GM12878 (cell line): ENCODE results near the gene CNOT2. TPM values are rescaled to one million over a fixed set of nuclear protein-coding genes. Genes with fewer than 3 reads are reported as not detected.

Source experiments
- ATAC-seq: fragments of 200-7000 bp; cut with Tn5 transposase; 3 replicates; pipeline ENCODE4 v1.9.1; 2020; ENCODE audit warnings: mild to moderate bottlenecking, moderate library complexity
- BruUV-seq: library from RNA; stranded (reverse); fragments of 400-500 nt; replicated peaks from 2 replicates; lab custom pipeline; 2021; lab: Mats Ljungman, UMichigan
- CTCF ChIA-PET: fragments of 300-600 bp; sonication (Branson Sonifier 250); formaldehyde crosslinking; extraction: SDS; loops from one replicate; lab custom pipeline; 2021; ENCODE audit warnings: inconsistent platforms; lab: Yijun Ruan, JAX
- POLR2A ChIA-PET: fragments of 350-600 bp; formaldehyde crosslinking; extraction: SDS; loops from one replicate; lab custom pipeline; 2021; ENCODE audit warnings: inconsistent platforms; lab: Charles Lee
- RAD21 ChIA-PET: fragments of 300-600 bp; sonication (Branson Sonifier 250); formaldehyde crosslinking; loops from one replicate; lab custom pipeline; 2023; ENCODE audit warnings: antibody characterized with exemption; ENCODE audit not compliant: unreplicated experiment; lab: Charles Lee
- SMC1A ChIA-PET: fragments of 300-600 bp; sonication (Branson Sonifier 250); formaldehyde crosslinking; loops from one replicate; lab custom pipeline; 2023; ENCODE audit not compliant: unreplicated experiment, uncharacterized antibody; lab: Charles Lee
- DNase-seq: peaks from one replicate; pipeline ENCODE4 v3.0.0-alpha.2; 2011; ENCODE audit warnings: low read depth, low spot score
- FAIRE-seq: peaks from 3 replicates; lab custom pipeline; 2011; peaks lifted over from hg19 to GRCh38; lab: Jason Lieb, UNC
- H2AFZ ChIP-seq: 2 replicates; pipeline ENCODE4 v1.6.0; 2011; ENCODE audit warnings: low read depth, low read length, control low read depth; ENCODE audit not compliant: control insufficient read depth
- H3K27ac ChIP-seq: 2 replicates; pipeline ENCODE4 v1.5.1; 2011; ENCODE audit warnings: control low read depth; ENCODE audit not compliant: control insufficient read depth, insufficient read depth
- H3K27me3 ChIP-seq, 2 experiments: replicated peaks in 1 of 2; 2 replicates each; pipeline versions ENCODE4 v1.6.0 to v1.6.1; 2011; ENCODE audit warnings: low read length in 1 of 2; ENCODE audit not compliant: control insufficient read depth in 2 of 2, insufficient read depth in 2 of 2
- H3K36me3 ChIP-seq, 2 experiments: 2 replicates each; pipeline ENCODE4 v1.5.1; 2011; ENCODE audit warnings: low read length in 1 of 2; ENCODE audit not compliant: control insufficient read depth in 2 of 2, insufficient read depth in 2 of 2
- H3K4me1 ChIP-seq: 2 replicates; pipeline ENCODE4 v1.6.1; 2011; ENCODE audit warnings: mild to moderate bottlenecking, low read length, moderate library complexity, mixed read lengths; ENCODE audit not compliant: control insufficient read depth, insufficient read depth
- H3K4me2 ChIP-seq: 2 replicates; pipeline ENCODE4 v1.6.0; 2011; ENCODE audit warnings: control low read depth; ENCODE audit not compliant: control insufficient read depth, insufficient read depth
- H3K4me3 ChIP-seq: fragments of 200-600 bp; sonication (generic); 2 replicates; pipeline ENCODE4 v1.5.1; 2016
- H3K79me2 ChIP-seq: 2 replicates; pipeline ENCODE4 v1.6.0; 2011; ENCODE audit warnings: low read length; ENCODE audit not compliant: control insufficient read depth, insufficient read depth
- H3K9ac ChIP-seq: 2 replicates; pipeline ENCODE4 v1.8.0; 2011; ENCODE audit warnings: low read length, control low read depth, mixed read lengths; ENCODE audit not compliant: control insufficient read depth, insufficient read depth
- H3K9me3 ChIP-seq: replicated peaks from 3 replicates; pipeline ENCODE4 v1.5.1; 2011; ENCODE audit warnings: mild to moderate bottlenecking, low read length; ENCODE audit not compliant: control insufficient read depth, insufficient read depth
- H4K20me1 ChIP-seq: 2 replicates; pipeline ENCODE4 v1.6.0; 2011; ENCODE audit not compliant: control insufficient read depth, insufficient read depth
- ASH2L ChIP-seq: fragments of 300-600, 200-600 bp; sonication (generic); IDR thresholded peaks from 2 replicates; pipeline ENCODE4 v1.6.1; 2017; ENCODE audit warnings: low read depth, mild to moderate bottlenecking, borderline replicate concordance
- CBFB ChIP-seq: IDR thresholded peaks from 2 replicates; pipeline ENCODE4 v1.6.1; 2016; ENCODE audit warnings: antibody characterized with exemption, low read depth
- FOS ChIP-seq: IDR thresholded peaks from 3 replicates; pipeline ENCODE4 v1.6.1; 2011; ENCODE audit warnings: borderline replicate concordance; ENCODE audit not compliant: insufficient read length; ENCODE audit errors: extremely low read depth
- FOXM1 ChIP-seq: IDR thresholded peaks from 2 replicates; pipeline ENCODE4 v1.6.1; 2012; ENCODE audit warnings: low read depth, mild to moderate bottlenecking, inconsistent platforms, low read length, moderate library complexity
- HDGF ChIP-seq: fragments of 450-650 bp; IDR thresholded peaks from 2 replicates; pipeline ENCODE4 v1.6.1; 2016; ENCODE audit warnings: antibody characterized with exemption
- IKZF2 ChIP-seq, 2 experiments: fragments of 450-650 bp; IDR thresholded peaks; 2 replicates each; pipeline ENCODE4 v1.6.1; 2017; ENCODE audit warnings: mild to moderate bottlenecking in 2 of 2, moderate library complexity in 2 of 2
- MTA2 ChIP-seq: fragments of 450-650 bp; IDR thresholded peaks from 2 replicates; pipeline ENCODE4 v1.6.1; 2016; ENCODE audit warnings: low read depth, mild to moderate bottlenecking, moderate library complexity
- NBN ChIP-seq: fragments of 450-650 bp; IDR thresholded peaks from 2 replicates; pipeline ENCODE4 v1.6.1; 2016
- RAD21 ChIP-seq: IDR thresholded peaks from 2 replicates; pipeline ENCODE4 v1.6.1; 2011; ENCODE audit warnings: mild to moderate bottlenecking, low read depth, low read length, moderate library complexity; ENCODE audit not compliant: insufficient read depth
- RFX5 ChIP-seq: IDR thresholded peaks from 2 replicates; pipeline ENCODE4 v1.6.1; 2011; ENCODE audit warnings: low read depth, low read length, improper control_type of control experiment
- SIX5 ChIP-seq: IDR thresholded peaks from 2 replicates; pipeline ENCODE4 v1.6.1; 2011; ENCODE audit warnings: mild to moderate bottlenecking, low read depth, low read length, moderate library complexity; ENCODE audit not compliant: severe bottlenecking
- SPI1 ChIP-seq: IDR thresholded peaks from 2 replicates; pipeline ENCODE4 v1.6.1; 2011; ENCODE audit warnings: low read depth, mild to moderate bottlenecking, low read length, moderate library complexity, borderline replicate concordance; ENCODE audit not compliant: insufficient read depth
- SREBF2 ChIP-seq: IDR thresholded peaks from 2 replicates; pipeline ENCODE4 v1.6.1; 2012; ENCODE audit warnings: mild to moderate bottlenecking, low read length
- STAT1 ChIP-seq: fragments of 450-650 bp; conservative IDR thresholded peaks from 2 replicates; pipeline ENCODE4 v1.6.1; 2014; ENCODE audit warnings: antibody characterized with exemption, mild to moderate bottlenecking
- TBL1XR1 ChIP-seq: IDR thresholded peaks from 2 replicates; pipeline ENCODE4 v1.6.1; 2012; ENCODE audit warnings: low read depth, low read length, improper control_type of control experiment
- ZBTB11 ChIP-seq: fragments of 450-650 bp; formaldehyde crosslinking; IDR thresholded peaks from 2 replicates; pipeline ENCODE4 v1.5.0; 2022; ENCODE audit warnings: mild to moderate bottlenecking, missing genetic modification characterization
- ZNF217 ChIP-seq: fragments of 450-650 bp; IDR thresholded peaks from 2 replicates; pipeline ENCODE4 v1.6.1; 2017; ENCODE audit warnings: antibody characterized with exemption, mild to moderate bottlenecking
- in situ Hi-C: fragments of 300-500 bp; cut with MboI; formaldehyde crosslinking; loops from 9 replicates; pipeline ENCODE4 v1.14.3; 2018; ENCODE audit warnings: mixed read lengths
- intact Hi-C: fragments of 100-400 bp; cut with micrococcal nuclease; formaldehyde crosslinking; loops from one replicate; pipeline ENCODE4 v1.14.2; 2022; ENCODE audit not compliant: unreplicated experiment
- polyA plus RNA-seq, 11 experiments: library from polyadenylated mRNA; depleted of rRNA in 4 of 11; unstranded in 6 of 11; stranded (reverse) in 5 of 11; fragments of >200 nt; fragmentation: Nextera tagmentation in 4 of 11; fragmentation: Illumina TruSeq in 1 of 11; extraction: Ambion mirVana in 4 of 11; extraction: Trizol in 1 of 11; gene quantifications; 1 replicate in 1 of 11; 2 replicates in 10 of 11; pipeline versions ENCODE4 v1.2.1 to v1.2.3, GENCODE V29; 2011 to 2016; ENCODE audit warnings: inconsistent platforms in 2 of 11, missing spikeins in 2 of 11, low read depth in 1 of 11
- total RNA-seq, 4 experiments: library from RNA; depleted of rRNA in 3 of 4; stranded (reverse); fragments of >200 nt in 3 of 4; fragmentation: Illumina TruSeq in 1 of 4; extraction: Trizol in 1 of 4; gene quantifications; 2 replicates each; pipeline versions ENCODE4 v1.2.1 to v1.2.3, GENCODE V29; 2013 to 2021

Gene CNOT2
- total and polyA plus RNA-seq, 10 of the 15 experiments (the other 5 are each of a cell fraction or from before 2014, with no cell fraction given) = 37.9 to 127 (median 82.4) TPM

DNA sequence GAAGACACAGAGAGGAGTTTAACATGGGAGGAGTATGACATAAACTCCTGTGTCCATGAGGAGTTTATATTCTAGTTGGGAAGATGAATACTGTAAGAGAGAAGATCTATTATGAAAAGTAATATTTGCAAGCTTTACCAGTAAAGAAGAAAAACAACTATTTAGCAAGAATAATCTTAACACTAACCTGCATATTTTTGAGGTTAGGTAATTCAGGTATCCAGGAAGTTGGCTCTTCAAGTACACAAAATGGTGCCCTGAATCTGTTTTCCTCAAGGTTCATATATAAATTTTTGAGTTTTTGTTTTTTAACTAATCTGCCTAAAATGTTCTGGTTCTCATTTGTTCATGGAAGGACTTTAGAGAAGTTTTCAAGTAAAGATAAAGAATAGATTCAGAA, 89.0 kb downstream of the CNOT2 start:
- Histone ChIP-seq H3K9me3 (no peaks in the 10 kb centered on the region), H2AFZ (no peak overlapping the region), H3K4me2 (no peak overlapping the region), H3K27ac (no peak overlapping the region), H3K4me3 (no peak overlapping the region), H3K36me3 (peaks cover 0 to 8% of the 10 kb centered on the region in 2 experiments; a peak in 1 of 4 replicates), H3K27me3 (no peaks in the 10 kb centered on the region), H3K79me2 (no peaks in the 10 kb centered on the region; the same call in 1 of the 2 replicates), H4K20me1 (no peaks in the 10 kb centered on the region), H3K9ac (no peak overlapping the region), H3K4me1 (no peaks in the 10 kb centered on the region)
- ChIA-PET POLR2A (no interaction called here), CTCF (no interaction called here), SMC1A (no interaction called here), RAD21 (no interaction called here)
- FAIRE-seq = no peak
- ATAC-seq = no peak
- BruUV-seq = no TSS peak
- no peak for DNase-seq
- in situ Hi-C loops (no loop called here), intact Hi-C loops (no loop called here)
- TF ChIP-seq IKZF2 (IDR thresholded peaks at IDR 0.05) = no peak
- TF ChIP-seq STAT1 = no peak
- TF ChIP-seq ZNF217 = no peak
- TF ChIP-seq NBN = no peak
- TF ChIP-seq CBFB = no peak
- TF ChIP-seq RFX5 = no peak
- TF ChIP-seq FOS = no peak
- TF ChIP-seq SREBF2 = no peak
- no peak for TF ChIP-seq SIX5
- no peak for TF ChIP-seq HDGF
- no peak for TF ChIP-seq MTA2
- no peak for TF ChIP-seq SPI1
- no peak for TF ChIP-seq ASH2L
- no peak for TF ChIP-seq TBL1XR1
- TF ChIP-seq FOXM1 = no peak
- no peak for TF ChIP-seq RAD21
- no peak for TF ChIP-seq ZBTB11
